Naive thymus-derived CD4-positive, alpha-beta T cell (primary cell): ENCODE measurements around the gene DNAJC3. TPM values are rescaled to one million over a fixed set of nuclear protein-coding genes. Genes with fewer than 3 reads are reported as not detected.
A peak's percentile ranks its signal among the peaks of the same experiment; 100 is the strongest.

Source experiments
- ATAC-seq: fragments of 150-1000 bp; cut with Tn5 transposase; 2 replicates; pipeline ENCODE4 v1.10.0; 2021; ENCODE audit warnings: mild to moderate bottlenecking, moderate library complexity
- CTCF ChIA-PET: fragments of 350-600 bp; sonication (Branson Sonifier 250); formaldehyde crosslinking; loops from one replicate; lab custom pipeline; 2021; ENCODE audit warnings: antibody characterized with exemption; lab: Charles Lee
- POLR2A ChIA-PET: fragments of 350-600 bp; sonication (Branson Sonifier 250); formaldehyde crosslinking; loops from one replicate; lab custom pipeline; 2021; ENCODE audit warnings: antibody characterized with exemption, inconsistent platforms; lab: Charles Lee
- DNase-seq, 9 donors: peaks; one replicate each; pipeline versions ENCODE4 v3.0.0 to v3.0.0-alpha.2; 2020 to 2022; ENCODE audit warnings: mixed read lengths in 1 of 9
- H3K27ac ChIP-seq: one replicate; pipeline ENCODE4 v1.7.0; 2013; ENCODE audit warnings: mild to moderate bottlenecking, low read depth, low read length, moderate library complexity
- H3K27me3 ChIP-seq, 2 donors: one replicate each; pipeline ENCODE4 v1.7.0; 2013; ENCODE audit warnings: low read length in 2 of 2, mild to moderate bottlenecking in 2 of 2, moderate library complexity in 2 of 2; ENCODE audit not compliant: control insufficient read depth in 2 of 2, insufficient read depth in 2 of 2
- H3K36me3 ChIP-seq, 3 experiments: 1 replicate in 2 of 3; 2 replicates in 1 of 3; pipeline ENCODE4 v1.7.0; 2013; ENCODE audit warnings: low read length in 3 of 3, mild to moderate bottlenecking in 3 of 3, moderate library complexity in 1 of 3; ENCODE audit not compliant: insufficient read depth in 3 of 3, control insufficient read depth in 2 of 3
- H3K4me1 ChIP-seq, 2 donors: one replicate each; pipeline ENCODE4 v1.7.0; 2013; ENCODE audit warnings: low read length in 2 of 2, mild to moderate bottlenecking in 2 of 2, moderate library complexity in 1 of 2; ENCODE audit not compliant: control insufficient read depth in 2 of 2, insufficient read depth in 2 of 2
- H3K4me3 ChIP-seq: 2 replicates; pipeline ENCODE4 v1.7.0; 2013; ENCODE audit warnings: mild to moderate bottlenecking, low read length
- H3K9me3 ChIP-seq, 3 experiments: 1 replicate in 2 of 3; 2 replicates in 1 of 3; pipeline ENCODE4 v1.7.0; 2013; ENCODE audit warnings: low read length in 3 of 3; ENCODE audit not compliant: control insufficient read depth in 2 of 3
- H3K27ac Mint-ChIP-seq, 9 donors: one replicate each; pipeline ENCODE4 v1.8.0; 2020 to 2022; ENCODE audit warnings: mixed read lengths in 9 of 9, mild to moderate bottlenecking in 8 of 9, moderate library complexity in 5 of 9, inconsistent platforms in 2 of 9
- H3K27me3 Mint-ChIP-seq, 5 donors: one replicate each; pipeline ENCODE4 v1.8.0; 2021 to 2022; ENCODE audit warnings: mixed read lengths in 5 of 5, mild to moderate bottlenecking in 1 of 5
- H3K36me3 Mint-ChIP-seq, 5 donors: one replicate each; pipeline ENCODE4 v1.8.0; 2020 to 2022; ENCODE audit warnings: mixed read lengths in 5 of 5, mild to moderate bottlenecking in 3 of 5, inconsistent platforms in 1 of 5
- H3K4me1 Mint-ChIP-seq, 7 donors: one replicate each; pipeline ENCODE4 v1.8.0; 2020 to 2022; ENCODE audit warnings: mixed read lengths in 7 of 7, mild to moderate bottlenecking in 3 of 7, inconsistent platforms in 1 of 7
- H3K4me3 Mint-ChIP-seq, 10 donors: one replicate each; pipeline ENCODE4 v1.8.0; 2020 to 2022; ENCODE audit warnings: mild to moderate bottlenecking in 10 of 10, mixed read lengths in 10 of 10, moderate library complexity in 6 of 10, inconsistent platforms in 2 of 10
- H3K9me3 Mint-ChIP-seq, 11 donors: one replicate each; pipeline ENCODE4 v1.8.0; 2020 to 2022; ENCODE audit warnings: mixed read lengths in 11 of 11, mild to moderate bottlenecking in 4 of 11, inconsistent platforms in 1 of 11, moderate library complexity in 1 of 11
- intact Hi-C, 2 donors: fragments of 100-400 bp; cut with micrococcal nuclease; formaldehyde crosslinking; loops; one replicate each; pipeline ENCODE4 v1.15.1; 2023
- polyA plus RNA-seq, 2 donors: library from polyadenylated mRNA; unstranded; fragments of 300-500 nt; fragmentation: Illumina TruSeq; gene quantifications; one replicate each; pipeline ENCODE4 v1.2.3, GENCODE V29; 2021
- total RNA-seq, 6 experiments: library from RNA in 5 of 6; stranded (reverse) in 5 of 6; gene quantifications; 1 replicate in 5 of 6; 2 replicates in 1 of 6; pipeline ENCODE4 v1.2.3 and lab custom pipeline; 2021 to 2026

DNAJC3 gene
- total and polyA plus RNA-seq, 7 experiments from 2014 or later = 11.3 to 33.0 (median 22.6) TPM

DNA sequence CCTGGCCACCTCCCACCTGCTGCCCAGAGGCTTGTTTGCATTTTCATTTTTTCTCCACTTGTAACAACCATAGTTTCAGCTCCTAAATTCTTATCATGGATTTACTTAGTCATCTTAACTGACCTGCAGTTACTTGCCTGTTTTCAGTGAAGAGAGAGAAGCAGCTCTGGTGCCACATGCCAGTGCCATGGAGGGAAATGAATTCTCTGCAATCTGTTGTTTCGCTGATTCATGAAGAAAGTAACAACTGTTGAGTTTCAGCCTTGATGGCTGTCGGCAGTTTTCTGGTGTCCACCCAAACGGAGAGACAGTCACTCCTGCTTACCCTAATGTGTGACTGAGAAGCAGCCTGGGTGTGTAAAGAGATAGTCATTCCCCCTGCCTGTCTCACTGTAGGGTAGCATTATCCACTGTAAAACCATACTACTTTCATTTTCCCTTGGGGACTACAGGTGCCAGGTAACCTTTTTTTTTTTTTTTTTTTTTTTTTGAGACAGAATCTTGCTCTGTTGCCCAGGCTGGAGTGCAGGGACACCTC lies 116.1 kb downstream of the DNAJC3 start:
- DNase-seq = no peak
- intact Hi-C loops = no loop called here
- peaks cover 0 to 34% (median 10%) of the 10 kb centered on the region in 3 experiments for H3K36me3 ChIP-seq
- no peak overlapping the region for H3K27ac ChIP-seq
- peaks cover 1 to 61% (median 36%) of the 10 kb centered on the region in 5 donors for H3K36me3 Mint-ChIP-seq
- CTCF ChIA-PET = no interaction called here
- H3K4me3 ChIP-seq = no peak overlapping the region
- H3K9me3 Mint-ChIP-seq = peaks cover 0 to 10% (median 3%) of the 10 kb centered on the region in 11 donors
- peaks cover 0 to 3% (median 0%) of the 10 kb centered on the region in 7 donors for H3K4me1 Mint-ChIP-seq
- peak overlapping the region in 1 of 9 donors; percentile 5 for H3K27ac Mint-ChIP-seq
- POLR2A ChIA-PET = no interaction called here
- no peaks in the 10 kb centered on the region for H3K27me3 ChIP-seq
- H3K4me1 ChIP-seq = no peaks in the 10 kb centered on the region
- no peaks in the 10 kb centered on the region for H3K9me3 ChIP-seq
- no peak overlapping the region for H3K4me3 Mint-ChIP-seq
- H3K27me3 Mint-ChIP-seq = no peaks in the 10 kb centered on the region
- no peak for ATAC-seq

DNA sequence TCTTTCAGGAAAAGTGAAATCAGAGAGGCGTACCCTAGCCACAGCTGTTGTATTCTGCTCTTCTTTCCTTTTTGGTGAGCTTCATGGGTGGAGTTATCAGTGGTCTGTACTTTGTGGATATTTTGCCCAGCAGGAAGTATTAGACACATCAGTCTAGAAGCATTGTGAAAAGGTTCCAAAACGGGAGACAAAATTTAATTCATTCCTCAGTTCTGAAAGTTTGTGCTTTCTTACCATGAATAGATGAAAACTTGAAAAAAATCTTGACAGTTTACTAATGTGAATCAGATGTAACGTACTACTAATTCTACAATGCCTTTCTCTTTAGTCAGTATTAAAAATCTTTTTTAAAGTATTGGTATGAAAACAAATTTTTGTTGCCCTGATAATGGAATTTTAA lies 116.8 kb downstream of the DNAJC3 start:
- H3K27me3 ChIP-seq = no peaks in the 10 kb centered on the region
- Mint-ChIP-seq H3K4me1 (peaks cover 0 to 3% (median 0%) of the 10 kb centered on the region in 7 donors), H3K9me3 (peaks cover 0 to 7% (median 3%) of the 10 kb centered on the region in 11 donors), H3K36me3 (peaks cover 0 to 54% (median 29%) of the 10 kb centered on the region in 5 donors), H3K27ac (peak overlapping the region in 2 of 9 donors; percentile 15 to 54), H3K27me3 (no peaks in the 10 kb centered on the region), H3K4me3 (no peak overlapping the region)
- ChIA-PET POLR2A (no interaction called here), CTCF (no interaction called here)
- intact Hi-C loops = no loop called here
- no peak overlapping the region for H3K27ac ChIP-seq
- peaks cover 0 to 27% (median 8%) of the 10 kb centered on the region in 3 experiments for H3K36me3 ChIP-seq
- no peak overlapping the region for H3K4me3 ChIP-seq
- H3K4me1 ChIP-seq = no peaks in the 10 kb centered on the region
- DNase-seq = no peak
- H3K9me3 ChIP-seq = no peaks in the 10 kb centered on the region
- no peak for ATAC-seq

DNA sequence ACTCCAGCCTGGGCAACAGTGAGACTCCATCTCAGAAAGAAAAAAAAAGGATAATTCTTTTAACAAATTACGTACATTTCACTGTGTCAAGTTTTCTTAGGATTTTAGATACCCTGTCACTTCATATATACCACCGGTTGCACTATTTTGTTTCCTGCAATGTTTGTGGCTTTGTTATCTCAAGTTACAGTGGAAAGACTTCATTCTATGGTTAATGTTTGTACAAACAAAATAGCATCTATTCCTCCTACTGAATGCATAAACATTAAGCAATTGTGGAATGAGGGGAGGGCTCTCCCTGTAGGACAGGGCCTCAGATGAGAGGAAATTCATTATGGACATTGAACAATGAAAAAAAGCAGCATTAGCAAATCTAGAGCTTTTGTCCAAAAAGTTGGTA lies 120.1 kb downstream of the DNAJC3 start:
- CTCF ChIA-PET = no interaction called here
- ATAC-seq (no peak), DNase-seq (no peak)
- Mint-ChIP-seq H3K36me3 (peaks cover 0 to 24% (median 7%) of the 10 kb centered on the region in 5 donors), H3K9me3 (no peaks in the 10 kb centered on the region), H3K27me3 (peaks cover 0 to 5% (median 0%) of the 10 kb centered on the region in 5 donors), H3K27ac (no peak overlapping the region), H3K4me1 (peaks cover 0 to 3% (median 0%) of the 10 kb centered on the region in 7 donors), H3K4me3 (no peak overlapping the region)
- H3K27ac ChIP-seq = no peak overlapping the region
- H3K9me3 ChIP-seq = no peaks in the 10 kb centered on the region
- H3K27me3 ChIP-seq = no peaks in the 10 kb centered on the region
- POLR2A ChIA-PET = no interaction called here
- peaks cover 0 to 6% (median 0%) of the 10 kb centered on the region in 3 experiments for H3K36me3 ChIP-seq
- intact Hi-C loops = no loop called here
- H3K4me1 ChIP-seq = no peaks in the 10 kb centered on the region
- H3K4me3 ChIP-seq = no peak overlapping the region

DNA sequence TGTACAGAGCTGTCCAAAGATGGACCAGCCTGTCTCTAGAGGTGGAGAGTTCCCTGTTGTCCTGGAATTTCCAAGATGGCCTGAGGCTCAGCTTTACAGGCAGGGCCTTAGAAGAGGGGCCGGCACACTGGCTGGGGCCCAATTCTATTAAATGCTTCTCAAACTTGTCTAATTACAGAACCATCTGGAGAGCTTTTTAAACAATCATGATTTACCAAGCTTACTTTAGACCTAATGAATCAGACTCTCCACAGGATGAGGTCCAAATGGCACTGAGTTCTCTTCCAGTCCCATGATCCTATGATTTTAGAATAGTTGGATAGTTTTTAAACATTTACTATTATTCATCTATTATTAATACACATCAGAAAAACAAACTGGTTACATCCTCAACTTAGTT lies 123.5 kb downstream of the DNAJC3 start:
- H3K27me3 Mint-ChIP-seq = peaks cover 3 to 26% (median 19%) of the 10 kb centered on the region in 5 donors
- peaks cover 0 to 13% (median 2%) of the 10 kb centered on the region in 11 donors for H3K9me3 Mint-ChIP-seq
- intact Hi-C loops = no loop called here
- CTCF ChIA-PET = interaction anchor here (0.6 to 1.4 kb wide), 3 partner anchors 34 to 197 kb away, joined by 3 to 4 read pairs (median 3); no protein-coding TSS in a partner anchor
- H3K4me3 Mint-ChIP-seq = no peak overlapping the region
- Histone ChIP-seq H3K36me3 (no peaks in the 10 kb centered on the region), H3K27me3 (no peaks in the 10 kb centered on the region), H3K4me1 (no peaks in the 10 kb centered on the region), H3K9me3 (no peaks in the 10 kb centered on the region), H3K27ac (no peak overlapping the region), H3K4me3 (no peak overlapping the region)
- no peaks in the 10 kb centered on the region for H3K4me1 Mint-ChIP-seq
- H3K27ac Mint-ChIP-seq = no peak overlapping the region
- no peak for ATAC-seq
- no peak for DNase-seq
- POLR2A ChIA-PET = no interaction called here
- no peaks in the 10 kb centered on the region for H3K36me3 Mint-ChIP-seq

DNA sequence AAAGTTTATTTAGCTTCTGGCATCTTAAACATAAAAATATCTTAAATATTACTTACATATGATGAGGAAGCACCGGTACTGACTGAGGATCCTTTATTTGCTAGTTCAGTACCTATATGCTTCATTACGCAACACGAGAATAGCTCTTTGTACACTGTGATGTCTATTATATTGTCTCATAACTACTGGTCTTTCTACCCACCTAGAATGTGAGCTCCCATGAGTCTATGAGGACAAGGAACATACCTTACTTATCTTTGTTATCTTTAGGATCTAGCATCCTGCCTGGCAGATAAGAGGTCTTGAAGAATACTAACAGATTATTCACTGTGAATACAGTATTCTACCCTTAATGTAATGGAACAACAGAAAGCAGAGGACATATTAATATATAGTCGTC lies 124.9 kb downstream of the DNAJC3 start:
- no peak overlapping the region for H3K27ac ChIP-seq
- H3K4me3 ChIP-seq = no peak overlapping the region
- H3K4me1 ChIP-seq = no peaks in the 10 kb centered on the region
- H3K9me3 ChIP-seq = peaks cover 0 to 5% (median 0%) of the 10 kb centered on the region in 3 experiments
- ATAC-seq (no peak), DNase-seq (no peak)
- intact Hi-C loops = no loop called here
- ChIA-PET CTCF (no interaction called here), POLR2A (no interaction called here)
- no peak overlapping the region for H3K27ac Mint-ChIP-seq
- peaks cover 3 to 35% (median 21%) of the 10 kb centered on the region in 5 donors for H3K27me3 Mint-ChIP-seq
- H3K4me3 Mint-ChIP-seq = no peak overlapping the region
- H3K36me3 ChIP-seq = no peaks in the 10 kb centered on the region
- H3K27me3 ChIP-seq = no peaks in the 10 kb centered on the region
- no peaks in the 10 kb centered on the region for H3K36me3 Mint-ChIP-seq
- peaks cover 0 to 24% (median 4%) of the 10 kb centered on the region in 11 donors for H3K9me3 Mint-ChIP-seq
- no peaks in the 10 kb centered on the region for H3K4me1 Mint-ChIP-seq

DNA sequence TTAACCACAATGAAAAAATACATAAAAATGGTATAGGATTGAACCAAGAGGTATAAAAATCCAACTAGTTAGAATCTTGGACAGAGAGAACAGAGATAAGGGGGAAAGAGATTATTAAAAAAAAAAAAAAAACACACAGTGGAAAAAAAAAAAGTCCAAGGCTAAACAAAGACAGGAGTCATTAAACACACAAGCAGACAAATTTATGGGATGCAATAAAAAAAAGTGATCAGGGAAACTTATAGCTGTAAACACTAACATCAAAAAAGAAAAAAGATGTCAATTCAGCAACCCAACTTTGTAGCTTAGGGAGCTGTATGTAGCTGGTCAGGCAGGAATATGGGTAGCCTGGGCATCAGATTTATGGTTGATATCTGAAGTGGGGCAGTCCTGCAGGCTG lies 129.0 kb downstream of the DNAJC3 start:
- Histone ChIP-seq H3K9me3 (peaks cover 0 to 5% (median 0%) of the 10 kb centered on the region in 3 experiments), H3K36me3 (no peaks in the 10 kb centered on the region), H3K27me3 (no peaks in the 10 kb centered on the region), H3K4me3 (no peak overlapping the region), H3K27ac (no peak overlapping the region), H3K4me1 (no peaks in the 10 kb centered on the region)
- H3K27me3 Mint-ChIP-seq = peaks cover 14 to 53% (median 50%) of the 10 kb centered on the region in 5 donors
- ATAC-seq = no peak
- no peaks in the 10 kb centered on the region for H3K4me1 Mint-ChIP-seq
- no peak overlapping the region for H3K27ac Mint-ChIP-seq
- DNase-seq = no peak
- CTCF ChIA-PET = no interaction called here
- POLR2A ChIA-PET = no interaction called here
- peaks cover 0 to 6% (median 0%) of the 10 kb centered on the region in 5 donors for H3K36me3 Mint-ChIP-seq
- peaks cover 0 to 39% (median 9%) of the 10 kb centered on the region in 11 donors for H3K9me3 Mint-ChIP-seq
- intact Hi-C loops = no loop called here
- H3K4me3 Mint-ChIP-seq = no peak overlapping the region

DNA sequence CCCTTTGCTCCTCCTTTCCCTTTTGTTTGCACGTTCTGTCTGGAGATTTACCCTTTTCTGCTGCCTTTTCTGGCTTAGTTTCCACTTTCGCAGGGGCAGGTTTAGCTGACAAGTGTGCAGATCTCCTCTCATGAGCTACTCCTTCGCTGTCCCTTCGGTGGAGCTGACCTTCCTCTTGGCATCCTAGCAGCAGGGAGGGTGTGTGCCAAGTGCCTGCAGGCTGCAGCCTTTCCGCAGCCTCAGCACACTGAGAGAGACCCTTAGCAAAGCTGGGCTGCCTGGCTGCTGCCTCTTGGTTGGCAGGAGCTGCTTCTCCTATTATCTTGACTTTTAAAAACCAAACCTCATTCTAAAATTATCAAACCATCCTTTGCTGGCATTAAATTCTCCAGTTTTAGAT lies 132.5 kb downstream of the DNAJC3 start:
- CTCF ChIA-PET = interaction anchor here (1.4 kb wide), 1 partner anchor 186 kb away, joined by 4 read pairs; no protein-coding TSS in a partner anchor
- Histone ChIP-seq H3K4me3 (no peak overlapping the region), H3K27ac (no peak overlapping the region), H3K4me1 (no peaks in the 10 kb centered on the region), H3K9me3 (peaks cover 0 to 14% (median 0%) of the 10 kb centered on the region in 3 experiments), H3K27me3 (no peaks in the 10 kb centered on the region), H3K36me3 (no peaks in the 10 kb centered on the region)
- intact Hi-C loops = no loop called here
- POLR2A ChIA-PET = no interaction called here
- no peak for DNase-seq
- H3K27me3 Mint-ChIP-seq = peaks cover 13 to 66% (median 39%) of the 10 kb centered on the region in 5 donors
- no peak for ATAC-seq
- peaks cover 3 to 56% (median 26%) of the 10 kb centered on the region in 11 donors for H3K9me3 Mint-ChIP-seq
- H3K4me3 Mint-ChIP-seq = no peak overlapping the region
- H3K36me3 Mint-ChIP-seq = peaks cover 0 to 6% (median 0%) of the 10 kb centered on the region in 5 donors
- H3K4me1 Mint-ChIP-seq = no peaks in the 10 kb centered on the region
- no peak overlapping the region for H3K27ac Mint-ChIP-seq
